Right atrium auricular region (tissue), 2 donors: ENCODE data around the gene PPFIA3. TPM values are rescaled to one million over a fixed set of nuclear protein-coding genes. Genes with fewer than 3 reads are reported as not detected.
A peak's percentile ranks its signal among the peaks of the same experiment; 100 is the strongest.
"Not testable (repeated sequence)": the region's sequence is repeated elsewhere in the genome, so short reads cannot be mapped to it uniquely, and the experiment has no call there.

Source experiments
- DNase-seq: peaks from one replicate; pipeline ENCODE4 v3.0.0-alpha.2; 2019; ENCODE audit warnings: low spot score
- H3K27ac ChIP-seq, 2 donors: fragments of 200-600 bp; sonication (generic); 1 replicate in 1 of 2; 2 replicates in 1 of 2; pipeline ENCODE4 v1.5.1; 2016 to 2019
- H3K27me3 ChIP-seq, 2 donors: fragments of 200-600 bp; sonication (generic); one replicate each; pipeline versions ENCODE4 v1.5.1 to v1.6.0; 2017 to 2019
- H3K36me3 ChIP-seq: fragments of 200-600 bp; sonication (generic); one replicate; pipeline ENCODE4 v1.5.1; 2016
- H3K4me1 ChIP-seq, 2 donors: fragments of 200-600 bp; sonication (generic); one replicate each; pipeline versions ENCODE4 v1.5.1 to v1.6.0; 2017 to 2019
- H3K4me3 ChIP-seq, 2 donors: fragments of 200-600 bp; sonication (generic); 1 replicate in 1 of 2; 2 replicates in 1 of 2; pipeline ENCODE4 v1.5.1; 2017 to 2019; ENCODE audit warnings: mild to moderate bottlenecking in 1 of 2, moderate library complexity in 1 of 2
- H3K9me3 ChIP-seq, 2 donors: fragments of 200-600 bp; sonication (generic); one replicate each; pipeline ENCODE4 v1.5.1; 2019
- total RNA-seq, 2 donors: library from RNA; depleted of rRNA; stranded (reverse); fragments of >200 nt; gene quantifications; one replicate each; pipeline ENCODE4 v1.1.0, GENCODE V29; 2016
- TF ChIP-seq, protein P1 (sequence below), 2 donors: fragments of 200-600 bp; sonication (generic); IDR thresholded peaks; one replicate each; pipeline ENCODE4 v1.5.1; 2019; ENCODE audit warnings: antibody characterized with exemption in 2 of 2

The PPFIA3 gene
- total RNA-seq: 1 to 10 TPM; 5.0 to 6.8 TPM

DNA sequence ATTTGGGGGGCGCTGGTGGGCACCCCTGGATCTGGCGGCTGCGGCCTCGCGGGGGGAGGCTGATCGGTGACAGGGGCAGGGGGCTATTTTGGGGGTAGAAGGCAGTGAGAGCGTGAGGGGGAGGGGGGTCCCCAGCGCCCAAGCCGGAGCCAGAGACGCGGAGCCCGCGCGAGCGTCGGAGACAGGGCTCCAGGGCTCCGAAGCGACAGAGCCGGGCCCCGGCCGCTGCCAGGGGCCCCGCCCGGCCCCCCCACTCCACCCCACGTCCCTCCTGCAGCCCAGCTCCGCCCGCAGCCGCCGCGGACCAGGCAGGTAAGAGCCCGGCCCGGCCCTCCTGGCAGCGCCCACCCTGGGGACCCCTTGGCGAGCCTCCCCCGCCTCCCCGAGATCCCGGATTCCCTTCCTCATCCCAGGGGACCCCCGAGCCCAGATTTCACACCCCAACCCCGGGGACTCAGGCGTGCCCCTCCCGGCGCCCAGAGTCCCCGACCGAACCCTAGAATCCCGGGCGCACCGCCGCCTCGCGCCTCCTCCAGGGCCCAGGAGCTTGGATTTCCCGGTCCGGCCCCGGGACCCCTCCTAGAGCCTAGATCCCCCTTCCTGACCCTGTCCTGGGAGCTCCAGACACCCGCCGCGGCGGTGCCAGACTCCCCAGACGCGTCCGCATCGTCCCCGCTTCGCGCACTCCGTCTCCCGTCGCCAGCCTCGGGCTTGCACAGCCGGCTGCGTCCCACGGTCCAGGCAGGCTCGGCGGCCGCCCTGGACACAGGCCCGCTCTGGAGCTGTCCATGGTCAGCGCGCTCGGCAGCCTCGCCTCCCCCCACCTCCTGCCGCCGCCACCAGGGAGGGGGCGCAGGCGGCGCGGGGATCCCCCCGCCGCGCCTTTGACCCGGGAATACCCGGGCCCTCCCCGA lies at the start of gene PPFIA3:
PPFIA3 (plus strand) TSS at position 134 of the 914 bp plus-strand sequence. CDS start 8,330 bp downstream, outside the sequence.
- Histone ChIP-seq H3K27me3 (no peaks in the 10 kb centered on the region), H3K4me3 (peak within 1 kb of the TSS; percentile 46 to 70), H3K4me1 (peaks cover 0 to 35% of the 10 kb centered on the region in 2 donors), H3K36me3 (no peaks in the 10 kb centered on the region), H3K9me3 (no peaks in the 10 kb centered on the region), H3K27ac (peak within 1 kb of the TSS; percentile 95 to 97)
- TF ChIP-seq, protein P1, sequence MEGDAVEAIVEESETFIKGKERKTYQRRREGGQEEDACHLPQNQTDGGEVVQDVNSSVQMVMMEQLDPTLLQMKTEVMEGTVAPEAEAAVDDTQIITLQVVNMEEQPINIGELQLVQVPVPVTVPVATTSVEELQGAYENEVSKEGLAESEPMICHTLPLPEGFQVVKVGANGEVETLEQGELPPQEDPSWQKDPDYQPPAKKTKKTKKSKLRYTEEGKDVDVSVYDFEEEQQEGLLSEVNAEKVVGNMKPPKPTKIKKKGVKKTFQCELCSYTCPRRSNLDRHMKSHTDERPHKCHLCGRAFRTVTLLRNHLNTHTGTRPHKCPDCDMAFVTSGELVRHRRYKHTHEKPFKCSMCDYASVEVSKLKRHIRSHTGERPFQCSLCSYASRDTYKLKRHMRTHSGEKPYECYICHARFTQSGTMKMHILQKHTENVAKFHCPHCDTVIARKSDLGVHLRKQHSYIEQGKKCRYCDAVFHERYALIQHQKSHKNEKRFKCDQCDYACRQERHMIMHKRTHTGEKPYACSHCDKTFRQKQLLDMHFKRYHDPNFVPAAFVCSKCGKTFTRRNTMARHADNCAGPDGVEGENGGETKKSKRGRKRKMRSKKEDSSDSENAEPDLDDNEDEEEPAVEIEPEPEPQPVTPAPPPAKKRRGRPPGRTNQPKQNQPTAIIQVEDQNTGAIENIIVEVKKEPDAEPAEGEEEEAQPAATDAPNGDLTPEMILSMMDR (IDR thresholded peaks at IDR 0.05): no peak
- DNase-seq: peak; percentile 71

DNA sequence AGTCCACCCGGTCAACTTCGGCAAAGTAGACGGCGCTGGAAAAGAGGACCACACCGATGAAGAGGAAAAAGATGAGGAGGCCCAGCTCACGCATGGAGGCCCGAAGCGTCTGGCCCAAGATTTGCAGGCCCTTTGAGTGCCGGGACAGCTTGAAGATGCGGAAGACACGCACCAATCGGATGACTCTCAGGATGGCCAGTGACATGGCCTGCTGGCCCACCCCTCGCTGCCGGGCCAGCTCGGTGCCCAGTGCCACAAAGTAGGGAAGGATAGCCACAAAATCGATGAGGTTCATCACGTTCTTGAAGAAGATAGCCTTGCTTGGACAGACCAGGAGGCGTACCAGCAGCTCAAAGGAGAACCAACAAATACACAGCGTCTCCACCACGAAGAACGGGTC lies 48.9 kb upstream of the PPFIA3 start:
- Histone ChIP-seq H3K9me3 (no peaks in the 10 kb centered on the region), H3K36me3 (no peaks in the 10 kb centered on the region), H3K27ac (no peak overlapping the region), H3K27me3 (peaks cover 4 to 6% of the 10 kb centered on the region in 2 donors), H3K4me1 (peaks cover 0 to 23% of the 10 kb centered on the region in 2 donors), H3K4me3 (no peak overlapping the region)
- DNase-seq: no peak
- TF ChIP-seq, protein P1 (IDR thresholded peaks at IDR 0.05): no peak

DNA sequence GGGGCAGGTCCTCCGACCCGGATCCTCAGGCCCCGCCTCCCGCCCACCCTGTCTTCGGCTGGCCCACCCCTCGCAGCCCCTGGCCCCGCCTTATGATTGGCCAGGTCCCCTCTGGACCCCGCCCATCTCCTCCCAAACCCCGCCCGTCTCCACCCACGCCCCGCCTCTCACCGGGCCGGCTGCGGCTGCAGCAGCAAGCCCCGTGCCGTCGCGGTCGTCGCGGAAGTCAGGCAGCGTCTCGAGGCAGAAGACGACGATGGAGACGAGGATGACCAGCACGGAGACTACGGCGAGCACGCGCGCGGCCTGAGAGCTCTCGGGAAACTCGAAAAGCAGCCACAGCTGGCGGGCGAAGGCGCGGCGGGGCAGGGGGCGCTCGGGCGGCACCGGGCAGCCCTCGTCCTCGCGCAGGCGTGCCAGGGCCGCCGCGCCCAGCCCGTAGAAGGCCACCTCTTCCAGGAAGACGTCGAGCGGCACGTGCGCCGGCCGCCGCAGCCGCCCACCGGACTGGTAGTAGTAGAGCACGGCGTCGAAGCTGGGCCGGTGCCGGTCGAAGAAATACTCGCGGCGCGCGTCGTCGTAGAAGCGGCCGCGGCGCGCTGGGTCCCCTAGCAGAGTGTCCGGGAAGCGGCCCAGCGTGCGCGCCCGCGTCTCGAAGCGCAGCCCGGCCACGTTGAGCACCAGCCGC lies 47.3 kb upstream of the PPFIA3 start:
- Histone ChIP-seq H3K27me3 (peaks cover 4 to 6% of the 10 kb centered on the region in 2 donors), H3K4me3 (peak overlapping the region in 1 of 2 donors; percentile 33), H3K9me3 (no peaks in the 10 kb centered on the region), H3K4me1 (peaks cover 0 to 11% of the 10 kb centered on the region in 2 donors), H3K36me3 (no peaks in the 10 kb centered on the region), H3K27ac (no peak overlapping the region)
- no peak for DNase-seq
- TF ChIP-seq, protein P1 (IDR thresholded peaks at IDR 0.05): no peak

DNA sequence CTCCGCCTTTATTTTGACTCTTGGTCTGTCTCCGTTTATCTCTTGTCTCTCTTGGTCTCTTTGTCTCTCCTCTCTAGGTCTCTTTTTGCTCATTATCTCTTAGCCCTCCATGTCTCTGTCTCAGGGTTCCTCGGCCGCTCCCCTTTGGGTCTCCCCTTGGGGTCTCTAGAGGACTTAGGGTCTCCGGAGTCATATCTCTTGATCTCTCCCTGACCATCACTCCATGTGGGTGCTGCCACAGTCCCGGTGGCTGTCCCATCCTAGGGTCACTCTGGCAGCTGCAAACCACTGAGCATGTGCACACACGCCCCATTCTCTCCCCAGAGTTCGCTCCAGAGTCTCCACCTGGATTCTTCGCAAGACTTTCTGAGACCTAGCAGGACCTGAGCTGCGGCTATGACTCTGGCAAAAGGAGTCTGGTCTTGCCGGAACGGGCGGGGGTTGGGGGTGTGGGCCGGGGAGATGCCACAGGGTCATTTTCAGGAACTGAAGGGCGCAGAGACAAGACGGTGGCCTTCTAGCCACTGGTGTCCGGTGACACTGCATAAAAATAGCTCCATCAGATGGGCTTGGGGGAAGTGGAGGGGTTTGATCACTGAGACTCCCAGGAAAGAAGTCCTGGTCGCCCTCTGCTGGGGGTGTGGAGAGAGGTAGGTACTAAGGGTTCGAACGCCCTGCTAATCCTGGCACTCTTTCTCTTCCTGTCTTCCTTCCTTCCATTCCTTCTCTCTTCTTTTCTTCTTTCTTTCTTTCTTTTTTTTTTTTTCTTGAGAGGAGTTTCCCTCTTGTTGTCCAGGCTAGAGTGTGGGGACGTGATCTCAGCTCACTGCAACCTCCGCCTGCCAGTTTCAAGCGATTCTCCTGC lies 45.6 kb upstream of the PPFIA3 start:
- H3K4me1 ChIP-seq: peaks cover 0 to 5% of the 10 kb centered on the region in 2 donors
- DNase-seq: no peak
- H3K36me3 ChIP-seq: no peaks in the 10 kb centered on the region
- peaks cover 4 to 6% of the 10 kb centered on the region in 2 donors for H3K27me3 ChIP-seq
- TF ChIP-seq, protein P1 (IDR thresholded peaks at IDR 0.05): peak in 1 of 2 donors; percentile 47
- H3K27ac ChIP-seq: peak overlapping the region; percentile 65 to 70
- H3K9me3 ChIP-seq: no peaks in the 10 kb centered on the region
- H3K4me3 ChIP-seq: no peak overlapping the region

DNA sequence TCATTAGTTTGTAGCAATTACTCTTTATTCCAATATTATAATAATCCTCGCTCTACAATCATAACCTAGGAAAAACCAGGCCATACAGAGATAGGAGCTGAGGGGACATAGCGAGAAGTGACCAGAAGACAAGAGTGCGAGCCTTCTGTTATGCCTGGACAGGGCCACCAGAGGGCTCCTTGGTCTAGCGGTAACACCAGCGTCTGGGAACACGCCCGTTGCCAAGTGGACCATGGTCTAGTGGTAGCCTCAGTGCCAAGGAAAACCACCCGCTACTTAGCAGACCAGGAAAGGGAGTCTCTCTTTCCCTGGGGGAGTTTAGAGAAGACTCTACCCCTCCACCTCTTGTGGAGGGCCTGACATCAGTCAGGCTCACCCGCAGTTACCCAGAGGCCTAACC lies 44.5 kb upstream of the PPFIA3 start:
- DNase-seq: peak; percentile 78
- not testable (repeated sequence) for H3K27me3 ChIP-seq, H3K36me3 ChIP-seq, H3K4me1 ChIP-seq, H3K9me3 ChIP-seq, H3K4me3 ChIP-seq, H3K27ac ChIP-seq
- TF ChIP-seq, protein P1 (IDR thresholded peaks at IDR 0.05): peak; percentile 58 to 77
